Calu3 (cell line): ENCODE results near the gene ZNF521. TPM values are rescaled to one million over a fixed set of nuclear protein-coding genes. Genes with fewer than 3 reads are reported as not detected.

Experiments
- BruUV-seq: library from RNA; stranded (reverse); fragments of 400-500 nt; replicated peaks from 2 replicates; lab custom pipeline; 2021; lab: Mats Ljungman, UMichigan
- CTCF ChIA-PET: fragments of 300-600 bp; sonication (Branson Sonifier 250); formaldehyde crosslinking; loops from one replicate; lab custom pipeline; 2022; ENCODE audit warnings: antibody characterized with exemption; lab: Charles Lee
- DNase-seq: peaks from one replicate; pipeline ENCODE4 v3.0.0; 2022
- H3K27ac Mint-ChIP-seq: one replicate; pipeline ENCODE4 v1.8.0; 2022; ENCODE audit warnings: mixed read lengths; ENCODE audit not compliant: unreplicated experiment
- H3K27me3 Mint-ChIP-seq: one replicate; pipeline ENCODE4 v1.8.0; 2022; ENCODE audit warnings: mixed read lengths; ENCODE audit not compliant: unreplicated experiment
- H3K36me3 Mint-ChIP-seq: one replicate; pipeline ENCODE4 v1.8.0; 2022; ENCODE audit warnings: mild to moderate bottlenecking, moderate library complexity, mixed read lengths; ENCODE audit not compliant: insufficient read depth, unreplicated experiment
- H3K4me1 Mint-ChIP-seq: one replicate; pipeline ENCODE4 v1.8.0; 2022; ENCODE audit warnings: mild to moderate bottlenecking, low read depth, mixed read lengths; ENCODE audit not compliant: unreplicated experiment
- H3K4me3 Mint-ChIP-seq: one replicate; pipeline ENCODE4 v1.8.0; 2022; ENCODE audit warnings: mild to moderate bottlenecking, low read depth, moderate library complexity, mixed read lengths; ENCODE audit not compliant: unreplicated experiment
- H3K9me3 Mint-ChIP-seq: one replicate; pipeline ENCODE4 v1.8.0; 2022; ENCODE audit warnings: low read depth, mixed read lengths; ENCODE audit not compliant: unreplicated experiment
- intact Hi-C: fragments of 100-400 bp; cut with micrococcal nuclease; formaldehyde crosslinking; loops from one replicate; pipeline ENCODE4 v1.10.0; 2022; ENCODE audit not compliant: unreplicated experiment
- total RNA-seq: library from RNA; stranded (reverse); gene quantifications from 2 replicates; pipeline ENCODE4 v1.2.3, GENCODE V29; 2022
- TF ChIP-seq, protein P1 (sequence below): fragments of 200-600 bp; IDR thresholded peaks from one replicate; pipeline ENCODE4 v1.8.0; 2022; ENCODE audit warnings: antibody characterized with exemption; ENCODE audit not compliant: unreplicated experiment

Gene ZNF521
- total RNA-seq, 1 experiment from 2014 or later = not detected

GRCh38 chr18:25349926-25350487, 2.0 kb downstream of the ZNF521 start:
- no peak overlapping the region for H3K27ac Mint-ChIP-seq
- intact Hi-C loops = no loop called here
- H3K4me1 Mint-ChIP-seq = no peaks in the 10 kb centered on the region
- H3K4me3 Mint-ChIP-seq = no peak overlapping the region
- DNase-seq = no peak
- CTCF ChIA-PET = no interaction called here
- TF ChIP-seq, protein P1, sequence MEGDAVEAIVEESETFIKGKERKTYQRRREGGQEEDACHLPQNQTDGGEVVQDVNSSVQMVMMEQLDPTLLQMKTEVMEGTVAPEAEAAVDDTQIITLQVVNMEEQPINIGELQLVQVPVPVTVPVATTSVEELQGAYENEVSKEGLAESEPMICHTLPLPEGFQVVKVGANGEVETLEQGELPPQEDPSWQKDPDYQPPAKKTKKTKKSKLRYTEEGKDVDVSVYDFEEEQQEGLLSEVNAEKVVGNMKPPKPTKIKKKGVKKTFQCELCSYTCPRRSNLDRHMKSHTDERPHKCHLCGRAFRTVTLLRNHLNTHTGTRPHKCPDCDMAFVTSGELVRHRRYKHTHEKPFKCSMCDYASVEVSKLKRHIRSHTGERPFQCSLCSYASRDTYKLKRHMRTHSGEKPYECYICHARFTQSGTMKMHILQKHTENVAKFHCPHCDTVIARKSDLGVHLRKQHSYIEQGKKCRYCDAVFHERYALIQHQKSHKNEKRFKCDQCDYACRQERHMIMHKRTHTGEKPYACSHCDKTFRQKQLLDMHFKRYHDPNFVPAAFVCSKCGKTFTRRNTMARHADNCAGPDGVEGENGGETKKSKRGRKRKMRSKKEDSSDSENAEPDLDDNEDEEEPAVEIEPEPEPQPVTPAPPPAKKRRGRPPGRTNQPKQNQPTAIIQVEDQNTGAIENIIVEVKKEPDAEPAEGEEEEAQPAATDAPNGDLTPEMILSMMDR = no peak
- no TSS peak for BruUV-seq
- H3K27me3 Mint-ChIP-seq = peaks cover 34% of the 10 kb centered on the region
- H3K9me3 Mint-ChIP-seq = peaks cover 4% of the 10 kb centered on the region
- H3K36me3 Mint-ChIP-seq = peaks cover 14% of the 10 kb centered on the region

DNA sequence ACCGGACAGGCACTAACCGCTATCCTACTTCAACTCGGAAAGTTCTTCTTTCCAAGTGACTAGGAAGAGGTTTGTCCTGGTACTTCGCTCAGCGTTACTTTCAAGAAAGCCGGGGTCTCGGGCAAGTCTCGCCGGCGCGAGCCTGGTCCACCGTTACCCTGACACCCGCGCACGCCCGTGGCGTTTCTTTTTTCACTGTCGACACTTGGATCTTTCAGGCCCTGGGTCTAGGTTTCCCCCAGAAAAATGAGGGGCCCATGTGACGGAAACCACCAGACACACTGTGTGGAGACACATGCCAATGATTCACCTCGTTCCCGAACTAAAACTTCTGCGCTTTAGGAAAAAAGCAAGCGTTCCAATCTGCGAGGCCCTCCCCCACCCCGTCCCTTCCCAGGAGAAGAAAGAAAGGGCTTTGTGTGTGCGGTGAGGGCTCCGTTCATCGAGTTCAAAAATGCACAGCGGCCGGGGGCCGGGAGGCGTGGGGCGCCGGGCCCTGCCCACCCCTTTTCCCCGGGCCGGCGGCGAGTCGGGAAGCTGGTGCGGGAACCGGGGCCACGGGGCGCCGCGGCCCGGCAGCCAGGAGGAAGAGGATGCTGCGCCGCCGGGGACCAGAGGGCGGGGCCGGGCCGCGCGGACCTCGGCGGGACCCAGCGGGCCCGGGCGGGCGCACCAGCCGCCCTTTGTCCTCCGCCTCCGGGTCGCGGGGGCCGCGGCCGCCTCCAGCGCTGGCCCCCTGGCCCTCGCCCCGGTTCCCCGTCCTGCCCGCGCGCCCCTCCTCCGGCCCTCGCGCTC, 2.6 kb downstream of the ZNF521 start:
- peaks cover 14% of the 10 kb centered on the region for H3K36me3 Mint-ChIP-seq
- H3K4me3 Mint-ChIP-seq = no peak overlapping the region
- CTCF ChIA-PET = no interaction called here
- intact Hi-C loops = no loop called here
- no peaks in the 10 kb centered on the region for H3K4me1 Mint-ChIP-seq
- TF ChIP-seq, protein P1 = no peak
- peaks cover 36% of the 10 kb centered on the region for H3K27me3 Mint-ChIP-seq
- DNase-seq = no peak
- no TSS peak for BruUV-seq
- no peak overlapping the region for H3K27ac Mint-ChIP-seq
- peaks cover 4% of the 10 kb centered on the region for H3K9me3 Mint-ChIP-seq

- CTCF ChIA-PET = no interaction called here
- H3K27ac Mint-ChIP-seq = no peak overlapping the region
- H3K4me1 Mint-ChIP-seq = no peaks in the 10 kb centered on the region
- H3K27me3 Mint-ChIP-seq = peaks cover 36% of the 10 kb centered on the region
- DNase-seq = no peak
- TF ChIP-seq, protein P1 = no peak
- intact Hi-C loops = no loop called here
- H3K36me3 Mint-ChIP-seq = peaks cover 14% of the 10 kb centered on the region
- H3K9me3 Mint-ChIP-seq = peaks cover 4% of the 10 kb centered on the region
- no TSS peak for BruUV-seq
- H3K4me3 Mint-ChIP-seq = no peak overlapping the region
Observed at GRCh38 chr18:25348386-25349130, 3.4 kb downstream of the ZNF521 start.

DNA sequence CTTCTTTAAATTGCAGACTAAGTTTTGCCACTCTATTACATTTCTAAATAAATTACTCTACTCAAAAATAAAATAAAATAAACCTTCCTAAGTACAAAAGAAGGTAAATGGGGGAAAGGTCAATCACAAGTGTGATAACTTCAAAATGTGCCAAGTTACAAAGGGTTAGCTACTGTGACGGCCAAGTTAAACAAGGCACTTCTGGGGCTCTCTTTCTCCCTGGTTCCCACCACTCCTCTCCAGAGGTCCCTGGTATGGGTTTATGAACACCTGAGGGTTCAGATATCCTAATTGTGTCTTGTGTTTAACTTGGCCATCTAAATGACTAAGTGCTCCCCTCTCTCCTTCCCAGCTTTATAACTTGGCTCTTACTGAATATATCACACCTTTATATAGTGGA, 5.4 kb downstream of the ZNF521 start:
- intact Hi-C loops = no loop called here
- DNase-seq = no peak
- CTCF ChIA-PET = no interaction called here
- peaks cover 38% of the 10 kb centered on the region for H3K27me3 Mint-ChIP-seq
- TF ChIP-seq, protein P1 = no peak
- peaks cover 9% of the 10 kb centered on the region for H3K36me3 Mint-ChIP-seq
- H3K9me3 Mint-ChIP-seq = peaks cover 4% of the 10 kb centered on the region
- H3K4me1 Mint-ChIP-seq = no peaks in the 10 kb centered on the region
- no TSS peak for BruUV-seq
- H3K4me3 Mint-ChIP-seq = no peak overlapping the region
- no peak overlapping the region for H3K27ac Mint-ChIP-seq
